ENCODE measurements around the gene GDF15.

Gene GDF15

DNA sequence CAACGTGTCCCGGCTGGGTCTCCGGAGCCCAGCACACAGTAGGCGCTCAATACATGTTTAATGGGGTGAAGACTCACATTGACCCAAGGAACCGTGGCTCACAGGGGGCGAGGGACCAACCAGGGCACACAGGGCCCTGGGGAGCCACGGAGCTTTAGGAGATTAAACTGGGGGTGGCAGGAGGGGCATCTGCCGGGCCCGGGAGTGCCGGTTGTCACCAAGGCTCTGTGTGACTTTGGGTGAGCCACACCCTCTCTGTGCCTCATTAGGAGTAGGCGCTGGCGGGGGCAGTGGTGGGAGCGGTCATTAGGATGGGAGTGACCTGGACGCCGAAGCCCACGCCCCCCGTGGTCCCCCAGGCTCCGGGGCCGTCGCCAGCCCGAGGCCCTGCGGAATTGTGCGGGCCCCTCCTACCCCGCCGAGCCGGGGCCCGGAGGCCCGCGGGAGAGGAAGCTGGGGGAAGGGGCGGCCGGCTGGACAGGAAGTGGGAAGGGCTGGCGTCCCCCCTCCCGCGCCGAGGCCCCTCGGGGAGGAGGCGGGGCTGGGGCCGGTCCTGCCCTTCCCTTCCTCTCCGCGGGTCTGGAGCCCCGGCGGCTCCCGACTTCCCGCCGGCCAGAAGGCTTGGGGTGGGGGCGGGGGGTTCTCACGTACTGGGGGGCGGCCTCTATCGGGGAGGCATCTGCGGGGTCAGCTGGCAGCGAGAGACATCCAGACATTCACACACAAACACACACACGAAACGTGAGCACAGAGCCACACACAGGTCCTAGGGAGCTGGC lies 31.5 kb downstream of the GDF15 start:
- no peak for DNase-seq (ENCODE audit: low read depth in 1 of 2, low spot score in 1 of 2)

GRCh38 chr19:18418029-18418482 lies 32.1 kb downstream of the GDF15 start:
- no peak for DNase-seq (ENCODE audit: low read depth in 1 of 2, low spot score in 1 of 2)

- DNase-seq (ENCODE audit: low read depth in 1 of 2, low spot score in 1 of 2) = no peak
These were observed 32.7 kb downstream of the GDF15 start for GRCh38 chr19:18418483-18419194.

- peak; percentile 32 to 63 for DNase-seq (ENCODE audit: low read depth in 1 of 2, low spot score in 1 of 2)
These were observed 33.3 kb downstream of the GDF15 start, which contains the start of gene SSBP4 for GRCh38 chr19:18419195-18419698. Gene SSBP4, plus strand, starts transcription at chr19:18419398. Its CDS starts 251 bp downstream, at chr19:18419649.

- no peak for DNase-seq (ENCODE audit: low read depth in 1 of 2, low spot score in 1 of 2)
These were observed 33.9 kb downstream of the GDF15 start for GRCh38 chr19:18419699-18420460.

DNA sequence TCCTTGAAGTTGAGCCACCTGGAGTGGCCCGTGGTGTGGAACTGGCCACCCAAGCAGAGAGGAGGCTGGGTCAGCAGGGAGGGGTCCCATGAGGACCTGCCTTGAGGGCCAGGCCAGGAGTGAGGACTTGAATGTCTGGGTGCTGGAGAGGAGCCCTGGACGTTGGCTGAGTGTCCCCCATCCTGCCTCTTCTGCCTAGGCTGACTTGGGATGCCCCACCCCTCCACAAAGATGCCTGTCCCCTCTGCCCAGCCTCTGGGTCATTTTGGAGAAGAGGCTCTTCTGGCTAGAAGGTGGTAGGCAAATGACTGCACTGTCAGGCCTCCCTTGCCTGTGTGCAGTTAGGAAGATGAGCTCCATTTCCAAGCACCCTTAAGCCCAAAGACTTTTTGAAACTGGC lies 35.0 kb downstream of the GDF15 start:
- DNase-seq (ENCODE audit: low read depth in 1 of 2, low spot score in 1 of 2) = no peak

- DNase-seq (ENCODE audit: low read depth in 1 of 2, low spot score in 1 of 2) = no peak
These were observed 35.5 kb downstream of the GDF15 start for GRCh38 chr19:18421371-18421959.

DNA sequence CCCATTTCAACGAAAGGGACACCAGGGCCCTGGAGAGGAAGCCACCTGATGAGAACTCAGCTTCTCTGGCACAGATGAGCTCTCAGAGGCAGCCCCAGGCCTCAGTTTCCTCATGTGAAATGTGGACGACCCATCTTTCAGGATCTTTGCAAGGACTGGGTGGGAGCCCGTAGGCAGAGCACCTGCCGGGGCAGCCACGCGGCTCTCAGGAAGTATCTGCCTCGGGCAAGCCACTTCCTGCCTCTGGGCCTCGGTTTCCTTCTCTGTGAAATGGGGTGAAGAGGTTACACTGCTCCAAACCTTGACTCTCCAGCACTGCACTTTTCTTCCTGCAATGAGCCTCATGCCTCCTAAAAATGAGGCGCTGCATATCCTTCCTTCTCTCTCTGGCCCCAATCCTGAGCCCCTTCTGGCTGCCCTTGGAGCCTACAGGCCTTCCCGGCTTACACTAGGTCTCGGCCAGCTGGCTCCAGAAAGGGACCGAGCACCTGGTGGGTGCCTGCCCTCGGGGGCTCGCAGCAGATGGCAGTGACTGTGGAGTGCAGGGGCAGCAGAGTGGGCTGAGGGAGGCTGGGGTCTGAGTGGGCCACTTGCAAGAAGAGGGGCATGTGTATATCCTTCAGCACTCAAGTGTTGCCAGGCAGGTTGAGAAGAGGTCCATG lies 36.7 kb downstream of the GDF15 start:
- no peak for DNase-seq (ENCODE audit: low read depth in 1 of 2, low spot score in 1 of 2)

DNA sequence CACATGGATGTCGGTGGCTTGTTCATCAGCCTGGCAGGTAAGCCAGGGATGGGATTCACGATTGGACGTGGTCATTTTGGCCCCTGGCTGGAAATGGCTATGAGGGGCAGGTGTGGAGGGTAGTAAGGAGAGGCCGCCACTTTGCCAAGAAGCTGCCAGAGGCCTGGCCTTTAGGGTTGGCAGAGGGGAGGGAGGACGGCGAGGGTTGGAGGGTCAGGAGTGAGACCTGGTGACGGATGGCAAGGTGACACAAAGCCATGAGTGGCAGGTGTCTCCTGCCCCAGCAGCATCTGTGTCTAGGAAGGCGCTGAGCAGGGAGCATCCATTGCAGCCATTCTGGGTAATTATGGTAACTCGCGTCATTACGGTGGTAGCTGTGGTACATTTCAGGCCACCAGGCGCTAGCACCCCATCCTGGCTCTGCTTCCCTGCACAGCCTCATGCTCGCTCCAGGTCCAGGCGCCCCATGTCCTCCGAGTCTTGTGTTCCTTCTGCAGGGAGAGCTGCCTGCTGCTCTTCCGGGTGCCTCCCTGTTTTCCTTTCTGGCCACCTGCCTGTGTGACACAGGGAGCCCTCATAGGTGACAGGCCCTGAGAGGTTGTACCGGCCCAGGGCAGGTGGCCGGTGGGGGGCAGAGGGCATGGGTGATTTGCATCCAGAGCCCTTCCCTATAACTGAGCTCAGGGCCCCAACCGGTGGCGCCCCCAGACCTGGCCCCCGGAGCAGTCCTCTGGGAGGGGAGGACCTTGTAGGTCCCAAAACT lies 37.5 kb downstream of the GDF15 start:
- DNase-seq (ENCODE audit: low read depth in 1 of 2, low spot score in 1 of 2) = no peak

GRCh38 chr19:18424122-18424889 lies 38.3 kb downstream of the GDF15 start:
- no peak for DNase-seq (ENCODE audit: low read depth in 1 of 2, low spot score in 1 of 2)

- DNase-seq (ENCODE audit: low read depth in 1 of 2, low spot score in 1 of 2) = no peak
These were observed 39.0 kb downstream of the GDF15 start for GRCh38 chr19:18424890-18425514.

DNA sequence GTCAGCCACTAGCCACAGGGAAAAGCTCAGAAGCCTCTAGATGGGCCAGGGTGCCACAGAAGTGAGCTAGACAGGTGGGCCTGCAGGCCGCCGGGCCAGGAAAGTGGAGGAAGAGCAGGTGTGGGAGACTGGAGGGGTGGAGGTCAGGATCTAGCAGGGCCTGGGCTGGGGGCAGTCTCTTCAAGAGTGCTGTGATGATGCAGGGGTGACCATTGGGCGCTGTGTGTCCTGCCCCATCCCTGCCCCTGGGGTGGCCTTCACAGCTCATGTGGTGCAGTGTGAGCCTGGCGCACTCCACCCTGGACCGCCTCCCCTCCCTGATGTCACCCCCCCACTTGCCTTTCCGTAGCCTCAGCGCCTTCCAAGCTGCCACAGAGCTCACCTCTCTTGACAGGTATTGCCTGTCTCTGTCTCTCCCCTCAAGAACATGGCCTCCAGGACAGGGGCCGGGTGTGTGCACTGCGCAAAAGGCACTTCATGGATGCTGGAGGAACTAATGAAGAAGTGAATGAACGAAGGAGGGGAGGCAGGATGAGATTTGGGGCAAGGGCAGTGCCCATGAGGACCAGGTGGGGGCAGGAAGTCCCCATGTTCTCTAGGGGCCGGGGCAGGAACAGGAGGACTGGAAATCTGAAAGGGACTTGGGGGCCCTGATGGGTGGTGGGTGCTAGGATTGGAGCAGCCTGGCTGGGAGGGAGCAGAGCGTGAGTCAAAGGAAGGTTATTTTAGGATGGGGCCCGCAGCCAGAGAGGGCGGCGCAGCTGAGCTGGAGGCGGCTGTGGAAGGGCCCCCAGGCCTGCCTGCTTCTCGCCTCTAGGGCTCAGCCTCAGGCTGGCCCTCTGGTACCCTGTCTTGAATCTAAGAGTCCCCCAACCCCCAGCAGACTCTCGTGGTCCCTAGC lies 39.8 kb downstream of the GDF15 start:
- DNase-seq (ENCODE audit: low read depth in 1 of 2, low spot score in 1 of 2) = no peak

DNA sequence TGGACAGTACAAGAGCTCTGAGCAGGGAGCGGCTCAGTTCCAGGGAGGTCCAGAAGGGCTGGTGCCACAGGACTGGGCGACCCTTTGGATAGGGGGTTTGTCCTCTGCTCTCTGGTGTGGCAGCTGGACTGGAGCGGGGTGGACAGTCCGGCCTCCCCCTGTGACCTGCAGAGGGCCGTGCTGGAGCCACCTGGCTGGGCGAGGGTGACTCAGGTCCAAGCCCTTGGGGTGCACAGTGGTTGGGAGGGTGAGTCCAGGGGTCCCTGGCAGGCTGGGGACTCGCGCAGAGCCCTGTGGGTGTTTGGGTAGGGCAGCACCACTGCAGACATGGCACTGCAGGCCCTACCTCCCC lies 40.4 kb downstream of the GDF15 start:
- no peak for DNase-seq (ENCODE audit: low read depth in 1 of 2, low spot score in 1 of 2)

DNA sequence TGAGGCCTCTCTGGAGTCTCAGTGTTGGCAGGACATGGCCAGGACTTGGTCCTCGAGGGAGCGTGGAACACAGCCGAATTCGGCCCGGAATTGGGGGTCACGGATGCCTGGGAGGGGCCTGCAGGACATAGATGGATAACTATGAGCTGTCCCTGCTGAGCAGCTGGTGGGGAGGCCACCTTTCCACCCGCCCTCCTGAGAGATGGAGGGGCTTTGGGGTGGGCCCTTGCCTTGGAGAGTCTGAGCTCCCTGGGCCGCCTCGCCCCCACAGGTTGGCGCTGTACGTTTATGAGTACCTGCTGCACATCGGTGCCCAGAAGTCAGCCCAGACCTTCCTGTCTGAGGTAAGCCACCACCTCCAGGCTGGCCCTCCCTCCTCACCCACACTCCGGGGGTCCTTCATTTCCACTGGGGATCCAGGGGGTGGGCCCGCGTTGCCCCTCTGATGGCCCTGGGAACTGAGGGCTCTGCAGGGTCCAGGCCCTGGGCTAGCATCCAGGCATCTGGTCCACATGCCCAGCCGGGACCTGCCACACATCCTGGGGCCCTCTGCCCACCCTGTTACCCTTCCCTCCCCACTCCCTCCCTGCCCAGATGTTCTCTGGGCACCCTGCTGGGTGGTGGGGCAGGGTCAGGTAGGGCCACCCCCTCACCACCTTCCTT lies 41.3 kb downstream of the GDF15 start:
- no peak for DNase-seq (ENCODE audit: low read depth in 1 of 2, low spot score in 1 of 2)

DNA sequence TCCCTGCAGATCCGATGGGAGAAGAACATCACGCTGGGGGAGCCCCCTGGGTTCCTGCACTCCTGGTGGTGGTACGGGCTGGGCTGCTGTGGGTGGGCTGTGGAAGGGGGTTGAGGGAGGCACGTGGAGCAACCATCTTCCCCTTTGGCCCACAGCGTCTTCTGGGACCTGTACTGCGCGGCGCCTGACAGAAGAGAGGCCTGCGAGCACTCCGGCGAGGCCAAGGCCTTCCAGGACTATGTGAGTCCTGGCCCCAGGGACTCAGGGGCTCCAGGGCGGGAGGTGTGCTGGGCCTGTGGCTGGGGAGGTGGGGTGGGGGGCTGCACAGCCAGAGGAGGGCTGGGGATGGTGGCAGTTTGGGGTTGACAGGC lies 41.8 kb downstream of the GDF15 start:
- no peak for DNase-seq (ENCODE audit: low read depth in 1 of 2, low spot score in 1 of 2)

- DNase-seq (ENCODE audit: low read depth in 1 of 2, low spot score in 1 of 2) = no peak
These were observed 42.3 kb downstream of the GDF15 start for GRCh38 chr19:18428173-18428786.
